IMR-90 (cell line): ENCODE data around the gene NUDT9.

Source experiments
- BHLHE40 ChIP-seq: fragments of 150-350 bp; IDR thresholded peaks from 2 replicates; pipeline ENCODE4 v1.6.1; 2016; ENCODE audit warnings: mild to moderate bottlenecking, low read depth, low read length
- SMC3 ChIP-seq: fragments of 150-350 bp; IDR thresholded peaks from 2 replicates; pipeline ENCODE4 v1.6.1; 2016; ENCODE audit warnings: low read depth, mild to moderate bottlenecking, antibody characterized with exemption, low read length, moderate library complexity
- TF ChIP-seq, protein P1 (sequence below): fragments of 150-350 bp; IDR thresholded peaks from 2 replicates; pipeline ENCODE4 v1.6.1; 2017; ENCODE audit warnings: mild to moderate bottlenecking, antibody characterized with exemption, low read length, low read depth
- TF ChIP-seq, protein P2 (sequence below): conservative IDR thresholded peaks from 2 replicates; pipeline ENCODE4 v1.5.1; 2012; ENCODE audit warnings: mild to moderate bottlenecking, low read depth, low read length, improper control_type of control experiment

DNA sequence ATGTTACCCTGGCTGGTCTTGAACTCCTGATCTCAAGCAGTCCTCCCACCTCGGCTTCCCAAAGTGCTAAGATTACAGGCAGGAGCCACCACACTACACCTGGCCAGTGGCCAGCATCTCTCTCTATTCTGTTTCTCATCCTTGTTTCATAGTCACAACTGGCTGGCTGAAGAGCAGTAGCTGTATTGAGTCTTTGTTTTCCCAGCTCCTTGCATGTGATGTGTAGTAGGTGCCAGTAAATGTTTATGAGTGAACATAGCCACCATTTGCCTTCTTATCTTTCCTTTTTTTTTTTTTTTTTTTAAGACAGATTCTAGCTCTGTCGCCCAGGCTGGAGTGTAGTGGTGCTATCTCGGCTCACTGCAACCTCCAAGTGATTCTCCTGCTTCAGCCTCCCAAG, 23.6 kb downstream of the NUDT9 start:
- TF ChIP-seq BHLHE40 (no peak), SMC3 (no peak)
- TF ChIP-seq, protein P1, sequence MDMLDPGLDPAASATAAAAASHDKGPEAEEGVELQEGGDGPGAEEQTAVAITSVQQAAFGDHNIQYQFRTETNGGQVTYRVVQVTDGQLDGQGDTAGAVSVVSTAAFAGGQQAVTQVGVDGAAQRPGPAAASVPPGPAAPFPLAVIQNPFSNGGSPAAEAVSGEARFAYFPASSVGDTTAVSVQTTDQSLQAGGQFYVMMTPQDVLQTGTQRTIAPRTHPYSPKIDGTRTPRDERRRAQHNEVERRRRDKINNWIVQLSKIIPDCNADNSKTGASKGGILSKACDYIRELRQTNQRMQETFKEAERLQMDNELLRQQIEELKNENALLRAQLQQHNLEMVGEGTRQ = no peak
- TF ChIP-seq, protein P2, sequence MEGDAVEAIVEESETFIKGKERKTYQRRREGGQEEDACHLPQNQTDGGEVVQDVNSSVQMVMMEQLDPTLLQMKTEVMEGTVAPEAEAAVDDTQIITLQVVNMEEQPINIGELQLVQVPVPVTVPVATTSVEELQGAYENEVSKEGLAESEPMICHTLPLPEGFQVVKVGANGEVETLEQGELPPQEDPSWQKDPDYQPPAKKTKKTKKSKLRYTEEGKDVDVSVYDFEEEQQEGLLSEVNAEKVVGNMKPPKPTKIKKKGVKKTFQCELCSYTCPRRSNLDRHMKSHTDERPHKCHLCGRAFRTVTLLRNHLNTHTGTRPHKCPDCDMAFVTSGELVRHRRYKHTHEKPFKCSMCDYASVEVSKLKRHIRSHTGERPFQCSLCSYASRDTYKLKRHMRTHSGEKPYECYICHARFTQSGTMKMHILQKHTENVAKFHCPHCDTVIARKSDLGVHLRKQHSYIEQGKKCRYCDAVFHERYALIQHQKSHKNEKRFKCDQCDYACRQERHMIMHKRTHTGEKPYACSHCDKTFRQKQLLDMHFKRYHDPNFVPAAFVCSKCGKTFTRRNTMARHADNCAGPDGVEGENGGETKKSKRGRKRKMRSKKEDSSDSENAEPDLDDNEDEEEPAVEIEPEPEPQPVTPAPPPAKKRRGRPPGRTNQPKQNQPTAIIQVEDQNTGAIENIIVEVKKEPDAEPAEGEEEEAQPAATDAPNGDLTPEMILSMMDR = no peak
